ENCODE results near the gene TMCO4.

TMCO4 gene

DNA sequence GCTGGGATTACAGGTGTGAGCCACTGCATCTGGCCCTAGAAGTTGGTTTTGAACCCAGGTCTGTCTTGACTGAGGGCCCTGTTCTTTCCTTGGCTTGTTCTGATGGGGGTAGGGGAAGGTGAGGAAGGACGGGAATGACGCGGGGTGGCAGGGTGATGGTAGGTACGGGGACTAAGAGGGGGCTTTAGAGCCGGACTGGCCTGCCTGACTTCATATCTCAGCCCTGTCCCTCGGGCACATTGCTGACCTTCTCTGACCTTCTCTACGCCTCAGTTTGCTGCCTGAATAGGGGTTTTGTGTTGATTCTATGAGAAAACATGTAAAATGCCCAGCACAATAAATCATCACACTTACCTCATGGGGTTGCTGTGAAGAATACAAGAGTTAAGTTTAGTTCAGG lies 8.6 kb upstream of the TMCO4 start:
- Histone ChIP-seq H3K4me3 (no peak overlapping the region), H3K4me2 (no peak overlapping the region), H3K27ac (no peak overlapping the region), H3K9ac (no peak overlapping the region), H4K20me1 (no peaks in the 10 kb centered on the region), H3K36me3 (no peaks in the 10 kb centered on the region), H3K27me3 (no peaks in the 10 kb centered on the region), H3K9me3 (replicated peaks in 1 of 11) (no peaks in the 10 kb centered on the region; a peak in 2 of 22 replicates), H3K4me1 (peaks cover 0 to 7% (median under 1%) of the 10 kb centered on the region in 10 experiments; a peak in 9 of 20 replicates)
- no peak for TF ChIP-seq Cebpa-rat (IDR thresholded peaks at IDR 0.05)

DNA sequence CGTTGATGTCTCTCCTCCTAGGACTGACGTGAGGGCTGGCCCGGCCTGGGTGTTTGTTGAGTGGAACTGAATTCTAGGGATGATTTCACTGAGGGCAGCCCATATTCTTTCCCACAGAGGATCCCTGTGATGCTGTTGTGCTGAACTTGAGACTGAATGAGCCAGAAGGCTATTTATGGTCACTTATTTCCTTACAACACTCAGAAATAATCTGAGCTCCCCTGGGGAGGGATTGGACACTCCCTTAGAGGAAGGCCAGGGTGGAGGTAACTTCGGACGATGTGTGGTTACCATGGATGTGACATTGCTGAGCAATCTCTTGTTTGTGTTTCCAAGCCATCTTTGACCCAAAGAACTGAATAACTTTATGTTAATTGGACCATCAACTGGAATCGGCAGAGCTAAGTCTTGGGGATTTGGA lies 5.1 kb upstream of the TMCO4 start:
- H3K9ac ChIP-seq: no peak overlapping the region
- H3K4me3 ChIP-seq: no peak overlapping the region
- no peaks in the 10 kb centered on the region for H3K27me3 ChIP-seq
- no peaks in the 10 kb centered on the region for H4K20me1 ChIP-seq
- no peak for TF ChIP-seq Cebpa-rat (IDR thresholded peaks at IDR 0.05)
- H3K9me3 ChIP-seq (replicated peaks in 1 of 11): no peaks in the 10 kb centered on the region; a peak in 2 of 22 replicates
- no peak overlapping the region for H3K4me2 ChIP-seq
- H3K4me1 ChIP-seq: peaks cover 7 to 16% (median 11%) of the 10 kb centered on the region in 10 experiments; a peak in 19 of 20 replicates
- H3K27ac ChIP-seq: no peak overlapping the region
- no peaks in the 10 kb centered on the region for H3K36me3 ChIP-seq

DNA sequence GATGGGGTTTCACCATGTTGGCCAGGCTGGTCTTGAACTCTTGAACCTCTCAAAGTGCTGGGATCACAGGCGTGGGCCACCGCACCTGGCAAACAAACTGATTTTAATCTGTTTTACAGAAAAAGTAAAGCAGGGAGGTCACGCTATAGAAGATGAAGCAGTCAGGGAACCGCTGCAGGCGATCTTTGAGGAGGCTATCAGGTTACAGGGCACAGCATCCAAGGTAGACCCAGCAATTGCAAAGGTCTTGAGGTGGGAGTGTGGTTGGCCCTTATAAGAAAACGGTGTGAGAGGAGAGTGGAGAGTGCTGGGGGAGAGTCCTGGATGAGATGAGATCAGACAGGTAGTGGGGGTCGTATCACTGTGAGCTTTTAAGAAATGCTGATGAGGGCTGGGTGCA lies 2.6 kb upstream of the TMCO4 start:
- H3K4me1 ChIP-seq: peaks cover 18 to 34% (median 27%) of the 10 kb centered on the region in 10 experiments
- H3K4me2 ChIP-seq: no peak overlapping the region
- H3K9me3 ChIP-seq (replicated peaks in 1 of 11): no peaks in the 10 kb centered on the region
- H3K36me3 ChIP-seq: peaks cover 0 to 1% (median 0%) of the 10 kb centered on the region in 11 experiments; a peak in 1 of 22 replicates
- TF ChIP-seq Cebpa-rat (IDR thresholded peaks at IDR 0.05): no peak
- no peak overlapping the region for H3K27ac ChIP-seq
- no peak overlapping the region for H3K9ac ChIP-seq
- no peak overlapping the region for H3K4me3 ChIP-seq
- no peaks in the 10 kb centered on the region for H4K20me1 ChIP-seq
- H3K27me3 ChIP-seq: no peaks in the 10 kb centered on the region

DNA sequence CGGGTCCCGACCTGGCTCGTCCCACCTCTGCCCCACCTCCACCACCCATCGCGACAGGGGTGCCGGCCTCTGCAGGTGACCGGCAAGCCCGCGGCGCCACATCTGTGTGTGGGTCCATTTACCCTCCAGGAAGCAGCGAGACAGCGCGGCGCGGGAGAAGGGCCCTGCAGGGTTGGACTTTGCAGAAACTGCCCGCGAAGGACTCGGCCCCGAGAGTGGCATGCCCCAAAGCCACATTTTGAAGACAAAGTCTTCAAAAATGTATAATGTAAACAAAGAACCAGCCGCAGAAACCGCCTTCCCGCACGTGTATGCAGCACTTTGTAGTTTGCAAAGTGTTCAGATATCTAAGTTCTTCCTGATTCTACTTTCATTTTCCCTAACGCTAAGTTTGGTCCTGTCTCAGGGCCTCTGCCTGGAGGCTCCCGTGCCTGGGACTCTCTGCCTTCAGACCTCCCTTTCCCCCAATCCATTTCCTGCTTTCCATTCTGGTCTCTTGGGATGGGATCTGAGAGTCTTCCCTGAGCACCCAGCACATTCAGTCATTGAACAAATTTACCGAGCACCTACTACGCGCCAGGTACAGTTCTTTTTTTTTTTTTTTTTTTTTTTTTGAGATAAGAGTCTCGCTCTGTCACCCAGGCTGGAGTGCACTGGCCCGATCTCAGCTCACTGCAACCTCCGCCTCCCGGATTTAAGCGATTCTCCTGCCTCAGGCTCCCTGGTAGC lies 524 bp upstream of the TMCO4 start:
- peak overlapping the region; percentile 85 to 97 (median 91) for H3K27ac ChIP-seq
- H3K9me3 ChIP-seq (replicated peaks in 1 of 11): no peaks in the 10 kb centered on the region
- H3K36me3 ChIP-seq: peaks cover 0 to 15% (median 0%) of the 10 kb centered on the region in 11 experiments; a peak in 2 of 22 replicates
- peak overlapping the region; percentile 84 to 94 (median 90) for H3K9ac ChIP-seq
- peak overlapping the region; percentile 87 to 97 (median 93) for H3K4me2 ChIP-seq
- H4K20me1 ChIP-seq: no peaks in the 10 kb centered on the region
- H3K27me3 ChIP-seq: no peaks in the 10 kb centered on the region
- H3K4me3 ChIP-seq: peak overlapping the region; percentile 58 to 82 (median 68)
- peaks cover 18 to 34% (median 27%) of the 10 kb centered on the region in 10 experiments for H3K4me1 ChIP-seq
- TF ChIP-seq Cebpa-rat (IDR thresholded peaks at IDR 0.05): no peak

DNA sequence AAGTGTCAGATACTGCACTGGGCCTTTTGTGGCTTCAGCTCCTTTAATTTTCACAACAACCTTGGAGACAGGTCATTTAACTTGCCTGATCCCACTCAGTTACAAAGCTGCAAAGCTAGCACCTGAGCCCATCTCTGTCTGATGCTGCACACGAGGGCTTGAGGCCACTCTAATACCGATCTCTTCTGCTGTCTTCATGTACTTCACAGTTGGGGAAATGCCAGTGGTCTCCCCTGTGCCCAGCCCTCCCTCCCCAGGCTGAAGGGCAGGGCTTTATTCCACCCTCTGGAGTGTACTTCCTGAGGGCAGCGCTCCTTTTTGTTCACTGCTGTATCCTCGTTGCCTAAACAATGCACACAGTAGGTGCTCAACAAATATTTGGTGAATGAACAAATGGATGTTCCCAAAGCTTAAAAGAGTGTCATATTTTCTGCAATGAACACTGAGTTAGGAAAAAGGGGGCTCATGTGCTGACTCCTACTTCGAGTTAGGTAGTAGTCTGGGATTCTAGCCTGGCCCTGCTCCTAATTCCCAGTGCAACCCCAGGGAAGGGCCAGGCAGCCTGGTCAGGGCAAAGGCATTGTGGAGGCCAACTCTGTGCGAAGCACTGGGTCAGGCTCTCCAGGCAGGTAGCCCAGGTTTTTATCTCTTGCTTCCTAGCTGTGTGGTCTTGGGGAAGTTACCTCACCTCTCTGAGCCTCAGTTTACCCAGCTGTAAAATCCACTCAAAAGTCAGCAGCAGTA lies 1.1 kb downstream of the TMCO4 start:
- H4K20me1 ChIP-seq: no peaks in the 10 kb centered on the region
- peaks cover 18 to 41% (median 33%) of the 10 kb centered on the region in 10 experiments for H3K4me1 ChIP-seq
- H3K9me3 ChIP-seq (replicated peaks in 1 of 11): no peaks in the 10 kb centered on the region
- H3K36me3 ChIP-seq: peaks cover 0 to 19% (median 0%) of the 10 kb centered on the region in 11 experiments; a peak in 3 of 22 replicates
- H3K27me3 ChIP-seq: no peaks in the 10 kb centered on the region
- H3K4me2 ChIP-seq: peak overlapping the region; percentile 87 to 97 (median 93)
- peak overlapping the region; percentile 58 to 82 (median 68) for H3K4me3 ChIP-seq
- H3K9ac ChIP-seq: peak overlapping the region; percentile 84 to 94 (median 90)
- H3K27ac ChIP-seq: peak overlapping the region; percentile 85 to 97 (median 91)
- no peak for TF ChIP-seq Cebpa-rat (IDR thresholded peaks at IDR 0.05)

DNA sequence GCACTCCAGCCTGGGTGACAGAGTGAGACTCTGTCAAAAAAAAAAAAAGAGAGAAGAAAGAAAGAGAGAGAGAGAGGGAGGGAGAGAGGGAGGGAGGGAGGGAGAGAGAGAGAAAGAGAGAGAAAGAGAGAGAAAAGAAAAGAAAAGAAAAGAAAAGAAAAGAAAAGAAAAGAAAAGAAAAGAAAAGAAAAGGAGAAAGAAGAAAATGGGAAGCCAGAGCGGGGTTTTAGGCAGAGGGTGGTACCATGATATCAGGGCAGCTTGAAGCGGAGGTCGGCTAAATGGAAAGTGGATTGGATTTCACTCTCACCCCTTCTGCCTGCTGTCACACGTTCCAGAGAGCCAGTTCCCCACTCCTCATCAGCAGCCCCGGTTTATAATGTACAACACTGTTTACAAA lies 1.9 kb downstream of the TMCO4 start:
- Histone ChIP-seq H3K4me1 (peaks cover 18 to 44% (median 37%) of the 10 kb centered on the region in 10 experiments), H3K9me3 (replicated peaks in 1 of 11) (0 out of 22 replicates have a peak, but pooled peaks cover 0 to under 1% (median 0%) of the 10 kb centered on the region in 11 experiments), H3K4me3 (no peak overlapping the region), H3K4me2 (peak overlapping the region in 10 of 11 experiments; percentile 87 to 97 (median 94); a peak in 14 of 22 replicates), H3K27me3 (no peaks in the 10 kb centered on the region), H3K36me3 (peaks cover 2 to 28% (median 4%) of the 10 kb centered on the region in 11 experiments; a peak in 13 of 22 replicates), H3K27ac (peak overlapping the region in 3 of 11 experiments; percentile 21 to 95 (median 22); a peak in 3 of 22 replicates), H4K20me1 (no peaks in the 10 kb centered on the region), H3K9ac (peak overlapping the region in 3 of 11 experiments; percentile 10 to 92 (median 92); a peak in 1 of 22 replicates)
- no peak for TF ChIP-seq Cebpa-rat (IDR thresholded peaks at IDR 0.05)

DNA sequence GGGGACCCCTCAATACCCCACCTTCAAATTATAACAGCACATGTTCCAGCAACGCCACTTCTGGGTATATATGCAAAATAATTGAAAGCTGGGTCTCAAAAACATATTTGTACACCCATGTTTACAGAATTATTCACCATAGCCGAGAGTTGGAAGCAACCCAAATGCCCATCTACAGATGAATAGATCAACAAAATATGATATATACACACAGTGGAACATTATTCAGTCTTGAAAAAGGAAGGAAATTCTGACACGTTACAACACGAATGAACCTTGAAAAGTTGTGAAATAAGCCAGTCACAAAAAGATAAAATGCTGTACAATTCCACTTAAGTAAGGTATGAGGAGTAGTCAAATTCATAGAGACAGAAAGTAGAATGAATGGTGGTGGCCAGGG lies 5.1 kb downstream of the TMCO4 start:
- Histone ChIP-seq H4K20me1 (no peaks in the 10 kb centered on the region), H3K9me3 (replicated peaks in 1 of 11) (peaks cover 17 to 29% (median 21%) of the 10 kb centered on the region in 11 experiments), H3K36me3 (peaks cover 22 to 46% (median 26%) of the 10 kb centered on the region in 11 experiments), H3K4me1 (peaks cover 10 to 28% (median 25%) of the 10 kb centered on the region in 10 experiments), H3K27me3 (no peaks in the 10 kb centered on the region), H3K27ac (no peak overlapping the region), H3K4me2 (no peak overlapping the region; a peak in 1 of 22 replicates), H3K4me3 (no peak overlapping the region), H3K9ac (no peak overlapping the region)
- no peak for TF ChIP-seq Cebpa-rat (IDR thresholded peaks at IDR 0.05)

DNA sequence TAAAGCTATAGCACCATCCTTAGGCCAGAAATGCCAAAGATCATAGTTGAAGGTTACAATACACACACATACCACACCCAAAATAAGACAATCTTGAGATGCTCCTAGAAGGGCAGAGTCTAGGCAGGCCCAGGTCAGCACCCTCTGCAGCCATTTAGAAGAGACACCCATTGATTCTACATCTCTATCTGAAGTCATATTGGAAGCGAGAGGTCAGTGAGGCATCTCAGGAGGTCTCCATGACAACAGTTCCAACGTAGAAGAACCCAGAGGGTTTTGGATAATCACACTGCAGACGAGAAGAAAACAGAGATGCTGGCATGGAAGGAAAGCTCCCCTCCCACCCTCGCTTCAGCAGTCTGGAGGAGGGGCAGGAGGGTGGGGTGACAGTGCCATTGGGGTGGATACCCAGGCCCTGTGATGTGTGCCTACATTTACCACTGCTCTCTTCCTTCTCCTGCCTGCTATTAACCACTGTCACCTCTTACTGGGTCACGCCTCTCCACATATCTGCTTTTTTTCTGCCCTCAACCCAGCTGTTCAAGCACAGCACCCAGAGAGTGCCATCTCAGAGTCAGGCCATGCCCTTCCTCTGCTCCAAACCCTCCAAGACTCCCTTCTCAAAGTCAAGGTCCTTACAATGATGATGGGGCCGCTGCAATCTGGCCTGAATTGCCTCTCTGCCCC lies 6.2 kb downstream of the TMCO4 start:
- H3K4me1 ChIP-seq: peaks cover 2 to 28% (median 19%) of the 10 kb centered on the region in 10 experiments; a peak in 19 of 20 replicates
- H3K9me3 ChIP-seq (replicated peaks in 1 of 11): peaks cover 17 to 29% (median 21%) of the 10 kb centered on the region in 11 experiments
- no peak overlapping the region for H3K27ac ChIP-seq
- TF ChIP-seq Cebpa-rat (IDR thresholded peaks at IDR 0.05): no peak
- no peaks in the 10 kb centered on the region for H4K20me1 ChIP-seq
- H3K27me3 ChIP-seq: no peaks in the 10 kb centered on the region
- peaks cover 22 to 49% (median 26%) of the 10 kb centered on the region in 11 experiments for H3K36me3 ChIP-seq
- H3K4me3 ChIP-seq: no peak overlapping the region
- H3K9ac ChIP-seq: no peak overlapping the region
- H3K4me2 ChIP-seq: peak overlapping the region in 7 of 11 experiments; percentile 18 to 36 (median 25); a peak in 8 of 22 replicates
